22Rv1 (cell line): ENCODE data around the gene APBA1.

ENCODE experiments used
- H3K27ac ChIP-seq: fragments of 450-650 bp; 2 replicates; pipeline ENCODE4 v1.5.1; 2017
- ZFX ChIP-seq: fragments of 450-650 bp; IDR thresholded peaks from 2 replicates; pipeline ENCODE4 v1.6.1; 2017; ENCODE audit warnings: antibody characterized with exemption, borderline replicate concordance
- TF ChIP-seq, protein P1 (sequence below): fragments of 450-650 bp; IDR thresholded peaks from 2 replicates; pipeline ENCODE4 v1.5.1; 2017; ENCODE audit warnings: mild to moderate bottlenecking

Gene APBA1

GRCh38 chr9:69397384-69398214, 274.6 kb downstream of the APBA1 start:
- TF ChIP-seq ZFX: no peak
- TF ChIP-seq, protein P1, sequence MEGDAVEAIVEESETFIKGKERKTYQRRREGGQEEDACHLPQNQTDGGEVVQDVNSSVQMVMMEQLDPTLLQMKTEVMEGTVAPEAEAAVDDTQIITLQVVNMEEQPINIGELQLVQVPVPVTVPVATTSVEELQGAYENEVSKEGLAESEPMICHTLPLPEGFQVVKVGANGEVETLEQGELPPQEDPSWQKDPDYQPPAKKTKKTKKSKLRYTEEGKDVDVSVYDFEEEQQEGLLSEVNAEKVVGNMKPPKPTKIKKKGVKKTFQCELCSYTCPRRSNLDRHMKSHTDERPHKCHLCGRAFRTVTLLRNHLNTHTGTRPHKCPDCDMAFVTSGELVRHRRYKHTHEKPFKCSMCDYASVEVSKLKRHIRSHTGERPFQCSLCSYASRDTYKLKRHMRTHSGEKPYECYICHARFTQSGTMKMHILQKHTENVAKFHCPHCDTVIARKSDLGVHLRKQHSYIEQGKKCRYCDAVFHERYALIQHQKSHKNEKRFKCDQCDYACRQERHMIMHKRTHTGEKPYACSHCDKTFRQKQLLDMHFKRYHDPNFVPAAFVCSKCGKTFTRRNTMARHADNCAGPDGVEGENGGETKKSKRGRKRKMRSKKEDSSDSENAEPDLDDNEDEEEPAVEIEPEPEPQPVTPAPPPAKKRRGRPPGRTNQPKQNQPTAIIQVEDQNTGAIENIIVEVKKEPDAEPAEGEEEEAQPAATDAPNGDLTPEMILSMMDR: no peak
- H3K27ac ChIP-seq: no peak overlapping the region

- H3K27ac ChIP-seq: no peak overlapping the region
- TF ChIP-seq, protein P1: no peak
- no peak for TF ChIP-seq ZFX
These were observed 275.4 kb downstream of the APBA1 start for GRCh38 chr9:69396759-69397158.

DNA sequence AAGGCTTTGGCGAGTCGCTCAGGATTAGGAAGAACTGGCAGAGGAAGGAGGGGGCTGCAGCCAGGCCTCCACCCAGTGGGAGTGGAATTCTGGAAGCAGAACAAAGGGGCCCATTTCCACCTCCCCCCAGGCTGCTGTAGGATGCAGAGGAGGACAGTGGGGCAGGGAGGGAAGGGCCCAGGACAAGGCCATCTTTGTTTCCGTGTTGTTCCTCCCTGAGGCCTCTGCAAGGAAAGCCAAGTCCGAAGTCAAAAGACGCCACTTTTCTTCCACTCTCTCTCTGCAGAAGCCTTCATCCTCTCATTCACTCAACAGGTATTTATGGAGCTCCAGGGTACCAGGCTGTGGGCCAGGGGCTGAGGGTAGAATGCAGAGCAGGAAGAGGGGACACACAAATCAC, 276.5 kb downstream of the APBA1 start:
- H3K27ac ChIP-seq: no peak overlapping the region
- no peak for TF ChIP-seq ZFX
- TF ChIP-seq, protein P1: no peak

DNA sequence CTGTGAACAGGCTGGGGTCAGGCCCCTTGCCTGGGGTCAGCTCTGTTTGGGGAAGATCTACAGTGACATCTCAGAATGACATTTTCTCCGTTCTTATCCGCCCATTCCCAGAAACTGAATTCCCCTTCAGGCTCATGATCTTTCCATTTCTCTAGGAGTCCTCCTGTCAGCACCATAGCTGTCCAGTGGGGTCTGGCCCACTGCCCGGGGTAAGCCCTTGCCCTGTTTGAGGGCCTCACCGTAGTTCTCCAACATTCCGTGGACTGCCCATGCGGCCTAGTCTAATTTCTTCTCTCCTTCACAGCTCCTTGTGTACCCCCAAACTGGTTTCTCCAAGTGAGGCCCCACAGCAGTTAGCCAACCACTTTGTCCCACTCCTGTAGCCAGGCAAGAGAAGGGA, 278.7 kb downstream of the APBA1 start:
- no peak overlapping the region for H3K27ac ChIP-seq
- no peak for TF ChIP-seq ZFX
- TF ChIP-seq, protein P1: no peak

GRCh38 chr9:69392826-69393225, 279.3 kb downstream of the APBA1 start:
- no peak for TF ChIP-seq ZFX
- TF ChIP-seq, protein P1: no peak
- H3K27ac ChIP-seq: no peak overlapping the region

- TF ChIP-seq, protein P1: no peak
- no peak for TF ChIP-seq ZFX
- H3K27ac ChIP-seq: no peak overlapping the region
These were observed 280.2 kb downstream of the APBA1 start for GRCh38 chr9:69391946-69392345.

DNA sequence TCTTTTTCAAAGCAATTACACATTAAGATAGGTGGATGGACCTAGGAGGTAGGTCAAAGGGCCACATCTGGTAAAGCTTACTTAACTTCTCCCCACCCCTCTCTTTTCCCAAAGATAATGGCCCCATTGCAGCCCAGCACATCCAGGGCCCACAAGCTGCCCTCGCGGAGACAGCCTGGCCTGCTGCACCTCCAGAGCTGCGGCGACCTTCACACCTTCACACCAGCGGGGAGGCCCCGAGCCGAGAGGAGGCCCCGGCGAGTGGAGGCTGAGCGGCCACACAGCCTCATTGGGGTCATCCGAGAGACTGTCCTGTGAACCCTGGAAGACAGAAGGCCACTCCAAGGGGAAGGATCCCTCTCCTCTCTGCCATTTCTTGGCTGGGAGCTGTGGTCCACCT, 280.7 kb downstream of the APBA1 start:
- no peak overlapping the region for H3K27ac ChIP-seq
- TF ChIP-seq ZFX: no peak
- TF ChIP-seq, protein P1: no peak
